Kidney glomerular epithelial cell (primary cell): ENCODE results near the gene BID.

ENCODE experiments used
- DNase-seq: peaks from one replicate; lab custom pipeline; 2025; lab: John Stamatoyannopoulos, UW

The BID gene

DNA sequence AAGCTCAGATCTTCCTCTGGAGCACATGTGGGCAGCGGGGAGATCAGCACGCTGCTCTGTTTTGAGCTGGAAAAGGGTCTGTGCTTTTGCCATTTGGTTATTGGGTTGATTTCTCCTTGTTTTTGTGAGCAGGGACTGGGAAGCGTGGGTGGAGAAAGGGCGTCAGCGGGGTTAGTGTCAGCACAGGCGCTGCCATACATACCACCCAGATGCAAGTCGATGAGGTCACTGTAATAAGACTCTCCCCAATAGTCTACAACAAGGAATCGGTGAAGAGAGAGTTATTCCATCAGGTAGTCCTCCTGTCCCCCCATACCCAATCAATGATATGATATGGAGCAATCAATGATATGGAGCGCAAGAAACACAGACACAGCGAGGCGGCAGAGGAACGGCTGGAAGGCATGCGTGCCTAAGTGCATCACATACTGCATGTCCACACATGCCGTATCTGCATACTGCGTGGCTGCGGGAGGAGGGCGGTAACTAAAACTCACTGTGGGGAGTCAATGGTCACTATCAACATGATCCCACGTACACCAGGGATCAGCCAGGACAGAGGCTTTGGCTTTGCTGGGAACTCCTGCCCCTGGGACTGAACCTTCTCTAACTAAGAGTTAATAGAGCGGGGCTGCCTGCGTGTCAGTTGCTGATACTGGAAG lies 29.5 kb upstream of the BID start:
- no peak for DNase-seq

DNA sequence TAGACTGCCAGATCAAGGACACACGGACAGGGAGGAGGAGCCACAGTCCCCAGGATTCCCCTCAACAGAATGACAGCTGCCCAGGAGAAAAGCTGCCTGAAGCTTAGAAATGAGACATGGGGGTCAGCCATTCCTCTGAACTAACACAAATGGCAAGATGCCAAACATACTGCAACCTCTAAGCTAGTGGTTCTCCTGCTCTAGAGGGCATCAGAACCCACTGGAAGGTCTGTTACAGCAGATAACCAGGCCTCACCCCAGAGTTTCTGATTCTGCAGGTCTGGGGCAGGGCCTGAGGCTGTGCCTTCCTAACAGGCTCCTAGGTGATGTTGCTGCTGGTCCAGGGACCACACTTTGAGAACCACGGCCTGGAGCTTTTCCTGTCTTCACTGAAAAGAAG lies 28.6 kb upstream of the BID start:
- no peak for DNase-seq

DNA sequence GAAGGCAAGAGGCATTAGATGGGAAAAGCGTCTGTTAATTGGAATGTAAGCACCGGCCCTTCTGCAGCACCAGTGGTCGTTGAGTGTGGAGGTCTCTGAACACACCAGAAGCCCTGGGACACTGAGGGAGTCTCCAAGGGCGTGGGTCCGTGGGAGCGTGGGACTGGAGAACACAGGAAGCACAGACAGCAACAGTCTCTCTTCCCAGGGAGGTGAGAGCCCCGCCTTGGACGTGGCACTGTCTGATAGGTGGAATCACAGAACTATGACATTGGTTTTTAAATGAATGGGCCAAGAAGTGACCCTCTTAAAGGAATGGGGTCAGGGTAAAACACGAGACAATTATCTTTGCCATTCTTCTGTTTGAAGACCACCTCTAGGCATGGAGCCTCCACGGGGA lies 28.1 kb upstream of the BID start:
- DNase-seq = no peak

DNA sequence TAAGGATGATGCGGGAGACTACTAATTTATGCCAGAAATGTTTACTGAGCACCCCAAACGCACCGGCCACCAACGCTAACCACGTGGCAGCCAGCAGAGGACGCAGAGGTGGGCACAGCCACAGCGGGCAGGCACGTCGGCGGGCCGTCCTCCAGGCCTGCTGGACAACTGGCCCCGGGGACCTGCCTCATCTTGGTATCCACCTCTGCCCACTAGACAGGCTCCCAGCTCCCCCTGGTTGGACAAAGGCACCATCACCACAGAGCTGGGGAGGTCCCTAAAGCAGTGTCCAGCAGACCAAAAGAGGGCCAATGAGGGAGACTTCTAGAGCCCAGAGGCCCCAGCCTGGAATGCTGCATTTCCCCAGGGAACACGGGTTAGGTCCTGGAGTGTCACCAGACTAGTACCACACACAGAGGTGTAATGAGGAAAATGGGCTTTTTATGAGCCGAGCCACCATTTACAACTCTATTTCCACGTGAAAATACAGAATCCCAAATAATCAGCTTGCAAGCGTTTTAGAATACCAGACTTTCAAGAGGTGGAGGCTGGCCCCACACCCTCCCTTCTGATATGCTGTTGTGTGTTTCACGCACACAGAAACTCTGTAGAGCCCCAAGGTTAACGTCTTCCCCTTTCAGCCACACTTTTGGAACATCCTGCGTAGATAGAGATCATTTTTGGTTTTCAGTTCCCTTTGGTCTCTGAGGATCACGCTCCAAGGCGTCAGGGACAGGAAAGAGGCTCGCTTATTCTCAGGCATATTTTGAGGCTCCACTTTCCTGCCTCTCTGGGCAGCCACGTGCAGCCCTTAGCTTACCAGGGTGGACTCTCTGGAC lies 23.7 kb upstream of the BID start:
- DNase-seq = no peak

DNA sequence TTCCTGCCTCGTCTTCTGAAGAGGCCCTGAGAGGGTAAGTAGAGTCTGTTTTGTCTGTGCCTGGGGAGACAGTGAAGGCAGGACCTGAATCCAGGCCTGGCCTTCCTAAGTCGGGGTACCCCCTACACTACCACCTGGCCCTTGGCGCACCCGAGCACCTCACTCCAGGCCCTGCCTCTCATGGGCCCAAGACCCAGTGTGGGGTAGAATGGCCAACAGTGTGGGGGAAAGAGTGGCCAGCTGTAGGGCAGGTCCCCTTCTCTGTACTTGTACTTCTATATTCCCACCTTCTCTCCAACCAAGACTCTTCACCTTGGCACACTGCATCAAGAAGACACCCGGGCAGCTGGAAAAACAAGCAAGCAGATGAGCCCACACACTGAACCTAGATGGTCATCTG lies 22.4 kb upstream of the BID start:
- no peak for DNase-seq

DNA sequence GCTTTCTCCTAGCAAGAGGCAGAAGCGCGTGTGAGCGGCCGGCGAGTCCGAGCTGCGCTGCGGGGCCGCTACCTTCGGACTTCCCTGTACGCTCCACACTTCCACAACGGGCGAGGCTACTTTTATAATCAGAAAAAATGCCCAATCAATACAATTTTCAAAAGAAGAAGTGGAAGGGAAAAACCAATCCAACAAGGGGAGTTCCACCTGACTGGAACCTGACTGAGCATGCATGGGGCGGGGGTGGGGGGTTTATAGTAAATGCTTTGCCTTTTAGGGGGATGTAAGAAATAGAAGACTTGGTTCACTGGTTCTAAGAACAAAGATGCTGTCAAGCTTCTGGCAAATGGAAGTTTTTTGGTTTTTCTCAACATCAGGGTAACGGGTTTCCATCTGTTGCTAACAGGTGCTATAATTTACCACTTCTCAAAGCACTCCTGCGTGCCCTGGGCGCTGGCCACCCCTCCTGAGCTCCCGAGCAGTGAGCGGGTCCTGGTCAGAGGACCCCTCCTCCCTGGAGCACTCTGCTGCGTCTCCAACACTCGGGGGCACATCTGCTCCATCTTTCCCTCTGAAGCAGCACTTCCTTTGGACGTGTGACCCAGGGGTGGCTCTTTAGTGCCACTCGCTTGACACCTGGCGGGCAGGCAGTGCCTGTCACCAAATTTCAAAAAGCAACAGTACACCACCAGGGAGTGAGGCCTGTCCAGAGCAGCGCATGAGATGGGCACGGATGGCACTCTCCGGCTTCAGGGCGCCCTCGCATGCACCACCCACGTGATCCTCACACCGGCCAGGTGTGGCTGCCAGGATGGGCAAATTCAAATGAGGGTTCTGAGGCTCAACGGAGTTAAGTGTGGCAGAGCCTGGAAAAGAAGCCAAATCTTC lies 21.6 kb upstream of the BID start:
- DNase-seq = no peak

DNA sequence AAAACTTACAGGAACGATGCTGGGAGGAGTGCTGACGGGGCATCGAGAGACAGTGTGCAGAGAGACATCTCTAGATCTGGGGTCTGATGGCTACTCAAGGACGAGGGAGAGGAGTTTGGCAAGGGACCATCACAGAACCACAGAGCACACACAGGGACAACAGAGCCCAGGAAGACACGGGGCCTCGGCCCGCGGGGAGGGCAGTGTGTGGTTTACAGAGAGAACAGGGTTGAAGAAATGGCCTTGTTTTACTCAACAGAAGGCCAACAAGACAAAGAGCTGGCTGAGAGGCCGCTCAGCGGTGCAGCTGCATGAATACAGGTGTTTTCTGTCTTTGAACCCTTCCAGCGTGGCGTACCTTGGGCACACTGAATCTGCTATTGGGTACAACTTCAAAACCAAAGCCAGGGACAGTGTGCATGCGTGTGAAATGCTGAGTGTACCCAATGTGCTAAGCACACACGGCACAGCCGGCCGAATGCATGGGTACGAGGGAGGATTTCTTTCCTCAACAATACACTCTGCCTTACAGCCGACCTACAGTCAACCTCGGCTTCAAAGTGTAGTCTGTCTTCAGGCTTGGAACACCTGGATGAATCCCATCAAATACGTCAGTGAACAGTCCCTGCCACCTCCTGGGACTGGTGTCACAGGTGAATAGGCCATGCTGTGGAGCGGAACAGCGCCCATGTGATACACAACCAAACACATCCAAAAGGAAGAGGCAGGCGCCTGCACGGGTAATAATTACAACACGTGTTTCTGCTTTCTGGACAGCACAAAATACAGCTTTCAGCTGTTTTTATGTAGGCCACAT lies 20.7 kb upstream of the BID start:
- no peak for DNase-seq

DNA sequence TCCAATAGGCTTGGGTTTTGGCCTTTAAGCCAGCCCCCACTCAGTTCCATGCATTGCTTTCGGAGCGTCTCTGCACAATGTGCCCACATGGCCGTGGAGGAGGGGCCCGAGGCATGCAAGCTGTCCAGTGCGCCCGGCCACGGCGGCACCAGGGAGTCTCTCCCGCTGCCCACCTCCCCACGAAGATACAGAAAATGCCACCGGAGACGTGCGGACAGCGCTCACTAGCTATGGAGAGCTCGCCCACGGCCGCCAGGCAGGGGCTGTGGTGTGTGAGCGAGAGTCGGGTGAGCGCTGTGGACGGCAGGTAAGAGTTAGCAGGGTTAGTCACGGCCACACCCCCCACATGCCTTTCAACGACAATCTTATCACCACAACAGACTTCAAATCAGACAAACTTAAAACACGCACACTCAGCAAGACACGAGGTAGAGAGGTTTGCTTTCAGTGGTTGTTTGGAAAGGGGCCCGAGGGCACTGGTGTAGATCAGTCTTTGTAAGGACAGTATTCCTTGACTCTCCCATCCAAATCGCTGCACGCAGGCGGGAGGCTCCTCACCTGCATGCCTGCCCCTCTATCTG lies 18.7 kb upstream of the BID start:
- DNase-seq = no peak

DNA sequence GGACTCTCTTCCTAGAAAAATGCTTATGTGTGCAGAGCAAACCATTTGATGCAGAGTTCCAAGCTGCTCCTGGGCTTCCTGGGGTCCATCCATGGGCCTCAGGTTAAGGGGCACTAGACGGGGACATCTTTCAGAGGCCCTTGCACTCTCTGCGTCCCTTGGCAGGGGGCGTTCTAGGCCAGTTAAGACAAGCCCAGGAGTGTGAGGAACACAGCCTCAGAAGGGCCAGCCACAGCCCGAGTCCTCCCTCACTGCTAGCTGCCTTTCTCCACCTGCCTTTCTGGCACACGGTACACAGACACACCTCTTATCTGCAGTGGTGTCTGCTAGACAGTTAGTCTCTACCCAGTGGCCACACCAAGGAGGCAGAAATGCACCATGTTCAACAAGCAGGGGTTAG lies 18.0 kb upstream of the BID start:
- no peak for DNase-seq

DNA sequence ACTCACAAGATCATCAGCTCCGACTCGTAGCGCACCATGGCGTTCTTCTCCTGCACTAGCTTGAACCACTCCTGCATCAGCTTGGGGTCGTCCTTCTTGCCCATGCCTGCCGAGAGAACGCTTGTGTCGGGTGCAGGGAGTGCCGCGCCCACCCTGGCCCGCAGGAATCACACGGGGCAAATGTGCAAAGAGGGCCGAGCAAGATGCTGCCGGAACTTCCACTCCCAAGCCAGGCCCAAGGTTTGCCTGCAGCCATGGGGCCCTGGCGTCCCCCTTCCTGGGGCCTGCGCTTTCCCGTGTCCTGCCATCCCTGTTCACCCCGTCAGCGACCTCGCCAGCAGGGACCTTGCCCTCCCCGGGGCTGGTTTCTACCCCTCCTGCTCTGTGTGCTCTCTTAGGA lies 16.9 kb upstream of the BID start:
- DNase-seq = no peak

DNA sequence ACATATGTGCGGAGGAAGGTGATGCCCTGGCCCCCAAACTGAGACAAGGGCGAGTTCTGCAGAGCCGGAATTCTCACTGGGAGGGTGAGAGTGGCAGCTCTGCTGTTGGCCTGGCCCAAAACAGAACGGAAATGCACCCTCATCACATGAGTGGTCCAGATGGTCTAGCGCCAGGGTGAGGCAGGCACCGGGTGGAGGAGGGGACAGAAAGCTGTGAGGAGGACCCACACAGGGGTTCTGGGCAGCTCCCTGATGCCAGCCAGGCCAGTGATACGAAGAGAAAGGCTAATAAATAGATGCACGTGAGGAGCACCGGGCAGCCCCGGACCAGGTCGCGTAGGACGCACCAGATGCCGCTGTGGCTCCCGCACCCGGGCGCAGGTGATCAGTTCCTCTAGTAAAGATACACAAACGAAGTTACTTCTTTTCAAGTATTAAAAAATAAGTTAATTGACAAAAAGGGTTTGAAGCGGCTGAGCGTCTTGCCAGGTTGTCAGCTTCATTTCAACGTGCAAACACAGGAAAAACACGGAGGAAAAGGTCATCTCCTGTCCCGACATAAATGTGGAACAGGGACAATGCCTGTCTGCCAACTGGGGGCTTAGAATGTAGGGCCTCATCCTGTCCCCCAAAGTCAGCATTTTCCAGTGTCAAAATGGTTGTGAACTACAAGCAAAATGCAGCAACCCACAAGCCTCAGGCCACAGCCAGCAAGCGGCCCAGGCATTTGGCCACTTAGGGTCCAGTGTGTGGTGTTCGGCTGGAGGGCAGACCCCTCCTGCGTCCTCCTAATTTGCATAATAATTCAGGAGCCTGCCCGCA lies 15.3 kb upstream of the BID start:
- DNase-seq = no peak

DNA sequence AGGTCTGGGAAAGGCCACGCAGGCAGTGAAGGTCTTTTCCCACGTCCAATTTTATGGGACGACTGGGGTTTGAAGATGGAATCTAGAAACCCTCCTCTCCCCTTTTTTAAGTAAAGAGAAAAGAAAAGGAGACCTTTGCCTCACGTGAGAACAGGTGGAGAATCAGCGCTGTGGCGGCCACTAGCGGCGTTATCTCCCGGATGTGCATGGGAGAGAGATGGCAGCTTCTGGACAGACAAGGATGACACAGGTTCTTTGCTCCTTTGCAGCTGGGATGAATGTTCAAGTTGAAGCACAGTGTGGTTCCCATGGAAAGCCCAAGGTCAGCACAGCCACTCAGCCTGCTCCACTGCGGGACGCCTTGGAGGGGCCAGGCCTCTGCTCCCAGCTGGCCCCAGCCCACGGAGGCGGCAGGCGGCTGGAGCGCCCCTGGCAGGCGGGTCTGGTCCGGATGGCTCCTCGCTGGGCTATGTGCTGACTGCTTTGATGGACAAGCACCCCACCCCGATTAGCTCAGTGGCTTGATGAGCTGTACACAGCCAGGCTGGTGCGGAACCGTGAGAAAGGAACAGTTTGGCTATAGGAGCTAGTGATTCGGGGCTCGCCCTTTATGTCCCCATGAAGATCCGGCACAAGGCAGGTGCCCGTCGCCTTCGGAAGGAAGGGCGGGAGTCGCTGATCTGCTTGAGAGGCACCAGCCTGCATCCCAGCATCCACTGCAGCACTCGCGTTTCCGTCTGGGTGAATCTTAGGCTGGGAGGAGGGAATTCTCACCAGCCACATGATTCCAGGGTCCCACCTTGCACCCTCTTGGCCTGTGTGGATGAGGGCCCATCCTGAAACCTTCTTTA lies 14.5 kb upstream of the BID start:
- DNase-seq = no peak

DNA sequence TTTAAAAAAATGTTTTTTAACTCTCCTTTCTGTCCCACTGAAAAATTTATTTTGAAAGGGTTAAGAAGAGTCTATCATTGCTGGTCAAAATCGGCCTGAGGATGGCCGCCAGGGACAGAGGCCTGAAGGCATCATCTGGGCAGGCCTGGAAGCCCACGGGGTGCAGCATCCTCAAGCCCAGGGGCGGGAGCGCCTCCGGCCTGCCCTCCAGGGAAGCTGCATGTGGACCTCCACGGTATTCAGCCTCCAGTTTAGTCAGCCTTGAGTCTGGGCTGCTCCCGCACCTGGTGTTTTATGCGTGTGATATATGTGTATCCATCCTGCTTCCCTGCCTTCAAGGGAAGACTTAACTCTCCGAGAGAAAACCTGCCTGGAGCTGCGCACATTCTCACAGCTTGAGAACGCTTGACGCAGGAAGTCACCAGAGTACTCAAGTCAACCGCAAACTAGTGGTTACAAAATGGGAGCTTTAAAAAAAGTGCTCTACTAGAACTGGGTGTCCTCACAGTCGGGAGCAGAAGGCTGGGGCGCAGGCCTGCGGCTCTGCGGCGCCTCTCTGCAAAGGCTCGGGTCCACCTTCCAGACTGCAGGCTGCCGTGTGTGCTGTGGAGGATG lies 13.6 kb upstream of the BID start:
- no peak for DNase-seq

DNA sequence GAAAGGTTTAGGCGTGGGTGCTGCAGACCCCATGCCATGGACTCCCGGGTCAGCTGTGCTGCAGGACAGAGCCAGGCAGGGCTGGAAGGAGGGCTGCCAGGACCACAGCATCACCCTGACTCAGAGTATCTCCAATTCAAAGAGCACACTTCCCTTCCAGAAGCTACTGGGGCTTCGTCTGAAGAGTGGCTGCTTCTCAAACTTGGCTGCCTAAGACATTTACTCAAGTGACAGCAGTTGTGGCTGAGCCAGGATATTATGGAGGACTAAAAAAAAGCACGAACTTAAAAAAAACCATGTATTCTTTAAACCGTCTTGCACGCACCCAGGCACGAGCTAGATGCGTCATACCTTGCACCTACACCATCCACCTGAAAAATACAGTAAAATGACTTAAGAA lies 13.0 kb upstream of the BID start:
- no peak for DNase-seq

DNA sequence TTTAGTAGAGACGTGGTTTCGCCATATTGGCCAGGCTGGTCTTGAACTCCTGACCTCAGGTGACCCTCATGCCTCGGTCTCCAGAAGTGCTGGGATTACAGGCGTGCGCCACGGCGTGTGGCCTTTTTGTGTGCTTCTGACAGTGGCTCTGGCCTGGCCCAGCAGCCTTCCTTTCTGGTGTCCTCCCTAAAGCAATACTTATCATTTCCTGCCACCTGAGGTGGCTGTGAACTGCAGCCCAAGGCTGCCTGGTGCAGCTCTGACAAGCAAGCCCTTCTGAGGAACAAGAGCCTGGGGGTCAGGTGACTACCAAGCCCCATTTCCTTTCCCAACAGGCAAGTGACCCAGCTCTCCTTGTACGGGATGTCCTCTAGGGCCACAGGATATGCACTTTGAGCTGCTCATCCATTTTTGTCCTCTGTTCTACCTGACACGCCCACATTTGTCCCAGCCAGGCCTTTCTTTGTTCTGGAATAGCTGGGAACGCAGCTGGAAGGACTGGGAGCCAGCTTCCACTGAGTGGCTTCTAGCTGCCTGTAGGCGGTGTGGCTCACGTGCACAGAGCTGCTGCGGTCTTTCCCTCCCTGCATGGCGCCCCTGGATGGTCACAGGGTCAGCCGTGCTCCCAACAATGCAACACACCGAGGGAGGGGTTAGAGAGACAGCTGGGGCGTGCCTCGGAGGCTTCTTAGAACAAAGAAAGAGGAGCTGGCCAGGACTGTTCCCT lies 12.3 kb upstream of the BID start:
- no peak for DNase-seq

DNA sequence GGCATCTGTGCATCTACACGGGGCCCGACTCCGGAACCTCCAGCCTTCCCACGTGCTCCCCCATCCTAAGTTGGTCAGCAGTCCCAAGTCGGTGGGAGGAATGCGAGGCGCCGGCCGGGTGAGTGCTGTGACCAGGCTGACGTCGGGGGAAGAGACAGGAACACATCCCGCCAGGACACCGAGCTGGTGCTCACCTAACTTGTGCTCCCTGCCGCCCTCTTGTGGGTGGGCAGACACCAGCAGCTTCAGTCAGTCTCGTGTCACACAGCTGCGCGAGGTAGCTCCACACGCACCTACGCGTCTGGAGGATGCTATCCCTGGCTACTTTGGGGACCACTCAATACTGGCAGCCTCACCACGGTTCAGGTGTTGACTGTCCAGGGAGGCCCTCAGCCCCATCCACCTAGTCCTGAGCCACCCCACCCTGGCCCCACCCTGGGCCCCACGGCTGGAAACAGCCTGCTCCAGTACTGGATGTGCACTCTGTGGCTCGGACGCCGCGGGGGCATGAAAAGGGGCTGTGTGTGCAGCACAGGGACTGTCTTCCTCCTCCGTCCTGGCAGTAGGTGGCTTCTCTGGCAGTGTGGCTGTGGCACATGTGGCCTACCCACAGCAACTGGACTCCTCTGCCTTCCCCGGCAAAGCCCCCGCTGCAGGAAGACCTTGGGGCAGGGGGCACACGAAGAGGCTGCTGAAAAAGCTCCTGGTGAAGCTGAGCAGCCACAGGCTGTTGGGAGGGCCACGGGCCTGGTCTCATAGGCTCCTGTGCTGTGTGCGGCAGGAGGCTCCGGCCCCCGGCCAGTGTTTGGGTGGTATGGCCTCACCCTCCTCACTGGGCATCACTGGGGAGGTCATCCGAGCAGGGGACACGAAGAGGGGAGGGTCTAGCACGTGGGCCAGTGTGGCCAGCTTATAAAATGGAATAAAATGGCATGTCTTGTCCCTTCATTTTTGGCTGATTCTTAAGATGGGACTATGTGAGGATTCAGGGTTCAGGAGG lies 11.2 kb upstream of the BID start:
- DNase-seq = no peak

DNA sequence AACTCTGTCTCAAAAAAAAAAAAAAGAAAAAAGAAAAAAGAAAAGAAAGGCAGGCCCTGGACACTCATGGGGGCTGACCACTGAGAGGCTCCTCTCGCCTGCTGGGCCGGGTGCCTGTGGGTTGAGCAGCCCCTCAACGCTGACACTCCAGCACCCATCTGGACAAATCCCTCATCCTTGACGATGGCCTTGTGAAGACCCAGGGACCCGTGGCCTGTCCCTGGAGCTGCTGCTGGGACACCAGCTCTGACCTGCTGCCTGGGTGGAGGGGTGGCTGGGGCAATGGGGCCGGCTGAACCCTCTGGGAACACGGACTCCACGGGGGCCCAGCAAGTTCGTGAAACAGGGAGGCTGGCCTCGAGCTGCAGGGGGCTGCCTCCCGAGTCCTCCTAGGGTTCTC lies 10.5 kb upstream of the BID start:
- no peak for DNase-seq
